ENCODE results near the gene ZNF426.
"Not testable (repeated sequence)": the region's sequence is repeated elsewhere in the genome, so short reads cannot be mapped to it uniquely, and the experiment has no call there.

ZNF426 gene

DNA sequence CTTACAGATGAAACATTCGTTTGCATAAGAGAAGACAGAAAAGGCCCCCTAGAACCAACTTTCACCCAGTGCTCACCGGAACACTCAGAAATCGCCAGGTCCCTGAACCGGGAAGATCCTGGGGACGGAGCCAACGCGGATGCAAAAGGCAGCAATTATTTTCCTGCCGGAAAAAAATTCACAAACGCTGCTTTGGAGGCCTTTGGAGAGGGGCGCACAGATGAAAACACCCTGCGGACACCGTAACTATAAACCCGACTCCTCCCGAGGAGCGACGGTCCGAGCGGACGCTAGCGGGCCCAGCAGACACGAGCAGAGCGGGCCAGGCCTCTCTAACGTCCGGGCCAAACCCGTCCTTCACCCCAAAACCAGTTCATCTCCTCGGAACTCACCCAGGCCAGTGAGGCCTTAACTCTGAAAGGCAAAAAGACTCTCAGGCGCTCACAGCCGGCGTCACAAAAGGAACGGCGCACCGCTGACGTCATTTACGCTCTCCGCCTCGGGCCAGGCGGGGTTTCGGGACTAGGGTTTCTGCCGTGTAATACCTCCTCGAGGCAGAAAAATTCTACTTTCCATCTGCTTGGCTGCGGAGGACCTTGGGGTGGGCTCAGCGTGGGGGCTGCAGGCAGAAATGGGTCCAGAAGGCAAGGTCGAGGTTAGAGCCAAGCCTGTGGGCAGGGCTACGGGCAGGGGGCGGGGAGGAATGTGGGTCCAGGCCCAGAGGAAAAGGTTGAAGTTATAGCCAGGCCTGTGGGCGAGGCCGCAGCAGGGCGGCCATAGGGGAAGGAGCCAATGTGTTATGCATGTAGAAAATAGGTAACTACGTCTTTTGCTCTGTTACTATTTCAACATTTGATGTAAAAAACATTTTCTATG is at the start of gene ZNF426:
Gene ZNF426, minus strand, starts transcription at position 463 of the 876 bp plus-strand sequence. CDS start 2,413 bp downstream, outside the sequence.
- DNase-seq (ENCODE audit: low read depth) = peak; percentile 41

DNA sequence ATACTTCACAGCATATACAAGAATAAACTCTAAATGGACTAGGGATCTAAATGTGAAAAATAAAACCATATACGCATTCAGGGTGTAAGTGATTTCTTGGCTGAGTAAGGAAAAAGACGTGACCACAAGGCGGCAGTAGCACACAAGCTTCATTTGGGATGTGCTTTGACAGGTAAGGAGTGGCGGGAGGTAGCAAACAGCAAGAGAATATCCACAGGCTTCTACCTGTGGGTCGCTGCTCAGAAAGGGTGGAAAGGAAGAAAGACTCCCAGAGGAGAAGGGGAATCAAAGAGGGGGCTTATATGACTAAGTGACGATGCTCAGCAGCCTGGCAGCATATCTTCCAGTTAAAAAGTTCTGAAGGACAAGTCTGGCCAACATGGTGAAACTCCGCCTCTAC is 48.3 kb upstream of the ZNF426 start:
- peak; percentile 50 for DNase-seq (ENCODE audit: low read depth)

DNA sequence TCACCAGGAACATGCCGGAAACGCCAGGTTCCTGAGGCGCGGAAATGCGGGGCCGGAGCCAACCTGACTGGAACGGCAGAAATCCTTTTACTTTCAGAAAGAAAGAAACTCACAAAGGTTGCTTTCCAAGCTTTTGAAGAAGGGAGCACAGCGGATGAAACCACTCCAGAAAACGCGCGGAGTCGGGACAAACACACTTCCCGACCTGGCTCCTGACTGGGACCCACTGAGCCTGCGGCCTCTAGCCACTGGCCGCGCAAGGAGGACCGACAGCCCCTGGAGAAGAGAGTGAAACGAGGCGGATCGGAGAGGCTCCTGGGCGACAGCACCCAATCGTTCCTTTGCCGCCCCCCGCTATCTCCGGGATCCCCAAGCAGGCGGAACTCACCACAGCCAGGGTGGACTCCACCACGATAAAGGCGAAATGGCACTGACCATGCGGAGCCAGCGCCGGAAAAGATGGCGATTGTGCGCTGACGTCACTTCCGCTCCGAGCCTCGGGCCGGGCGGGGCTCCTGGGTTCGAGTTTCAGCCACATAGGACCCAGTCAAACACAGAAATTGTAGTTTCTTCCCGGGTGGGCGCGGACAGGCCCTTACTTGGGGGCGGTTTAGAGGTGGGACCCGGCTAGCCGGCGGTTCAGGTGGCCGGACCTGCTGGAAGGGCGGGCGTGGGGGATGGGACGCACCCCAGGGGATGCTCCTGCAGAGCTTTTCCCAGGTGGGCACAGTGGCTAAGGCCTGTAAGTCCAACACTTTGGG is 45.8 kb upstream of the ZNF426 start, which contains the start of gene ZNF121:
Gene ZNF121, minus strand, starts transcription at position 432 of the 761 bp plus-strand sequence. CDS start 16,407 bp downstream, outside the sequence.
- DNase-seq (ENCODE audit: low read depth) = peak; percentile 53

DNA sequence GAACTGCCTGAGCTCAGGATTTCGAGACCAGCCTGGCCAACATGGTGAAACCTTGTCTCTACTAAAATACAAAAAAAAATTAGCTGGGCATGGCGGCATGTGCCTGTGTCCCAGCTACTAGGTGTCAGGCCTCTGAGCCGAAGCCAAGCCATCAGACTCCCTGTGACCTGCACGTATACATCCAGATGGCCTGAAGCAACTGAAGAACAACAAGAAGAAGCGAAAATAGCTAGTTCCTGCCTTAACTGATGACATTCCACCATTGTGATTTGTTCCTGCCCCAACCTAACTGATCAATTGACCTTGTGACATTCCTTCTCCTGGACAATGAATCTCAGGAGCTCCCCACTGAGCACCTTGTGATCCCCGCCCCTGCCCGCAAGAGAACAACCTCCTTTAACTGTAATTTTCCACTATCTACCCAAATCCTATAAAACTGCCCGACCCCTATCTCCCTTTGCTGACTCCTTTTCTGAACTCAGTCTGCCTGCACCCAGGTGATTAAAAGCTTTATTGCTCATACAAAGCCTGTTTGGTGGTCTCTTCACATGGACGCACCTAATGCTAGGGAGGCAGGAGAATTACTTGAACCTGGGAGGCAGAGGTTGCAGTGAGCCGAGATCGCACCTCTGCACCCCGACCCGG is 43.8 kb upstream of the ZNF426 start:
- not testable (repeated sequence) for DNase-seq (ENCODE audit: low read depth)

DNA sequence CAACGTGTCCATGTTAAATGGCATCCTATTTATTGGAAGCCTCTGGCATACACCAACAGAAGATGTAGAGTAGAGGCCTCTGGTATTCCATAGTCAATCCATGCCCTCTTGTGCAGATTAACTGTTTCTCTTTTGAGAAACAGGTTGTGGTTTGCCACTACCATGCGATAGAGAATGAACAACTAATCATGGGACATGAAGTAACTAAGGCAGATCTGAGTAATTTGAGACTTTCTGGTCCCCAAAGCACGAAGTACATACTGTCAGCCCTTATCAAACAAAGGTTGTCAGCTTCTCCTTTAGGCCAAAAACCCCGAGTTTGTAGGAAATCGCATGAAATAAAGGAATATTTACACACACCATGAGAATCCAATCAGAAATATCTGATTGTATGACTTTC is 42.3 kb upstream of the ZNF426 start:
- DNase-seq (ENCODE audit: low read depth) = no peak

DNA sequence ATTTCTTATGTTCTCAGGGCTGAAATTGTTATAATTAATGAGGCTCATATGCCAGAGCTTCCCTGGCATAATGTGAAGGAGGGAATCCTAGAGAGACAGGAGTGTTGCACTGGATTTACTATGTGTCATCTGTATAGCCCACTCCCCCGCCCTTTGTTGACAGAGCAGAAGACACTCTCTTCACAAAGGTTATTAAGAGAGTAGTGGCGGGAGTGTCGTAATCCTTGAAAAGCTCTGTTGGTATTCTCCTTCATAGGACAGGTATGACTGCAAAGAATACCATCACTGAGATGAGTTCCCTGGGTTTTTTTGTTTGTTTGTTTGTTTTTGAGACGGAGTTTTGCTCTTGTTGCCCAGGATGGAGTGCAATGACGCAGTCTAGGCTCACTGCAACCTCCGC is 31.8 kb upstream of the ZNF426 start:
- DNase-seq (ENCODE audit: low read depth) = no peak

DNA sequence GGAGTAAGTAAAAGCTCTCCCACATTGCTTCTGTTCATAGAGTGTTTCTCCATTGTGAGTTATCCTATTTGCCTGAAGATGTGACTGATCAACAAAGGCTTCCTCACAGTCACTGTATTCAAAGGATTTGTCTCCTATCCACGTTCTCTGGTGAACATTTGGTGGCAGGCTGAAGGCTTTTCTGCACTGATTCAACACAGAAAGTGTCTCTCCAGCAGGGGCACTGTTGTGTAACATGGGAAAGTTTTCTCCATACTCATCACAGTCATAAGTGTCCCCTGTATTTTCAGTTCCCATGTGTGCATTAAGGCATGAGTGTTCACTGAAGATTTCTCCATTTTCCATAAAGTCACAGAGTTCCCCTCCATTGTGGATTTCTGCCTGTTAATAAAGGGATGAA is 28.3 kb upstream of the ZNF426 start:
- DNase-seq (ENCODE audit: low read depth) = no peak

DNA sequence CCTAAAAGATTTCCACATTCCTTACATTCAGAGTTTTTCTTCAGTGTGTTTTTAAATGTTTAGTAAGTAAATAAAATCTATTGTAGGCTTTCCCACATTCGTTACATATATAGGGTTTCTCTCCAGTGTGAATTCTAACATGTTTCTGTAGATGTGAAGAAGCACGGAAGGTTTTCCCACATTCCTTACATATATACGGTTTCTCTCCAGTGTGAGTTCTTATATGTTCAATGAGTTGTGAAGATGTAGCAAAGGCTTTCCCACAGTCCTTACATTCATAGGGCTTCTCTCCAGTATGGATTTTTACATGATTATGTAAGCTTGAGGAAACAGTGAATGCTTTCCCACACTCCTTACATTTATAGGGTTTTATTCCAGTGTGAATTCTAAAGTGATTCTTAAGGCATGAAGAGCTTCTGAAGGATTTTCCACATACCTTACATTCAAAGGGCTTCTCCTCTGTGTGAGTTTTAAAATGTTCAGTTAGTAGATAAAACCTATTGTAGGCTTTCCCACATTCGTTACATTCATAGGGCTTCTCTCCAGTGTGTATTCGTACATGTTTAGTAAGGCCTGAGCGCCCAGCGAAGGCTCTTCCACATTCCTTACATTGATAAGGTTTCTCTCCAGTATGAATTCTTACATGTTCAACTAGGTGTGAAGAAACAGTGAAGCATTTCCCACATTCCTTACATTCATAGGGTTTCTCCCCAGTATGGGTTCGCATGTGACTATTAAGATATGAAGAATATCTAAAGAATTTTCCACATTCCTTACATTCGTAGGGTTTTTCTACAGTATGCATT is 27.7 kb upstream of the ZNF426 start:
- no peak for DNase-seq (ENCODE audit: low read depth)

DNA sequence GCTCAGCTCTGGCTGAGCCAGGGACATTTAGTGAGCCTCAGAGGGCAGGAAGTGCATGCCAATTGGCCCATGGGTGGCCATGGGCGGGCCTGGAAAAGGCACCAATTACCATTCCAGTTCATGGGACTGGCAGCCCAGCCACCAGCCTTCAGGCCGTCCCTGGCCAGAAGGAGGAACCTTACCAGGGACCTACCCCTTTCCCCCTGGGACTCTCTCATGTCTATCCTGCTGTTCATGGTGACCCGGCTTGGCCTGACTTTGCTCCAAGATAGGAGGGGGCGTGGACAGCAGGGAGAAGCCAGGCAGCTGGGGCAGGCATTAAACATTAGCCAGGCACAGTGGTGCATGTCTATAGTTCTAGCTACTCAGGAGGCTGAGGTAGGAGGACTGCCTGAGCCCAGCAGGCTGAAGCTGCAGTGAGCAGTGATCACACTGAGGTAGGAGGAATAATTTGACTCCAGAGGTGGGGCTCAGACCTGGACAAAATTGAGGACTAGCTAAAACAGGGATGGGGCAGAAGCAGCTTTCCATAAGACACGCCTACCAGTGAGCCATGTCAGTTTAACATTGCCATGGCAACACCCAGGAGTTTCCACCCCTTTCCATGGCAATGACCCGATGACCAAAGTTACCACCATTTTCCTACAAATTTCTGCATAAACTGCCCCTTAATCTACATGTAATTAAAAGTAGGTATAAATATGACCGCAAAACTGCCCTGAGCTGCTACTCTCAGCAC is 14.3 kb upstream of the ZNF426 start:
- no peak for DNase-seq (ENCODE audit: low read depth)

DNA sequence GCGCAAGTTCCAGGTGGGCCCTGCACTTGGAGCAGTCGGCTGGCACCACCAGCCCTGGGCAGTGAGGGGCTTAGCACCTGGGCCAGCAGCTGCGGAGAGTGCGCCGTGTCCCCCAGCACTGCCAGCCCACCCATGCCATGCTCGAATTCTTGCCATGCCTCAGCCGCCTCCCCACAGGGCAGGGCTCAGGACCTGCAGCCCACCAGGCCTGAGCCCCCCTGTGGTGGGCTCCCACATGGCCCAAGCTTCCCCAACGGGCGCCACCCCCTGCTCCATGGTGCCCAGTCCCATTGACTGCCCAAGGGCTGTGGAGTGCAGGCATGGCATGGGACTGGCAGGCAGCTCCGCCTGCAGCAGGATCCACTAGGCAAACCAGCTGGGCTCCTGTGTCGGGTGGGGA is 9.4 kb upstream of the ZNF426 start:
- DNase-seq (ENCODE audit: low read depth) = no peak

DNA sequence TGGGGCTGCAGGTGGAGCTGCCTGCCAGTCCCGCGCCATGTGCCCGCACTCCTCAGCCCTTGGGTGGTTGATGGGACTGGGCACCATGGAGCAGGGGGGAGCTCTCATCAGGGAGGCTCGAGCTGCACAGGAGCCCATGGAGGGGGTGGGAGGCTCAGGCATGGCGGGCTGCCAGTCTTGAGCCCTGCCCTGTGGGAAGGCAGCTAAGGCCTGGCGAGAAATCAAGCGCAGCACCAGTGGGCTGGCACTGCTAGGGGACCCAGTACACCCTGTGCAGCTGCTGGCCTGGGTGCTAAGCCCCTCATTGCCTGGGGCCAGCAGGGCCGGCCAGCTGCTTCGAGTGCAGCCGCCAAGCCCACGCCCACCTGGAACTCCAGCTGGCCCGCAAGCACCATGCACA is 2.8 kb upstream of the ZNF426 start:
- DNase-seq (ENCODE audit: low read depth) = not testable (repeated sequence)

DNA sequence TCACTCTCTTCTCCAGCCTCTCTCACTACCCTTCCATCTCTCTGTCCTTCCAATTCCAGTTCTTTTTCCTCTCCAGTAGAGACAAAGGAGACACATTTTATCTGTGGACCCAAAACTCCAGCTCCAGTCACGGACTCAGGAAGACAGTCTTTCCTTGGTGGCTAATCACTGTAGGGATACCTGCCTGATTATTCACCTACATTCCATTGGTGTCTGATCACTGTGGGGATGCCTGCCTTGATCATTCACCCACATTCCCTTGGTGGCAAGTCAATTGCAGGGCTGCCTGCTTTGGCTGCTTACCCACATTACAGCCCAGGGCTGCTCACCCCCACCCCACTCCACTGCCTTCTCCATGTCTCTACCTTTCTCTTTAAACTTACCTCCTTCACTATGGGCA is 1.5 kb upstream of the ZNF426 start:
- not testable (repeated sequence) for DNase-seq (ENCODE audit: low read depth)

DNA sequence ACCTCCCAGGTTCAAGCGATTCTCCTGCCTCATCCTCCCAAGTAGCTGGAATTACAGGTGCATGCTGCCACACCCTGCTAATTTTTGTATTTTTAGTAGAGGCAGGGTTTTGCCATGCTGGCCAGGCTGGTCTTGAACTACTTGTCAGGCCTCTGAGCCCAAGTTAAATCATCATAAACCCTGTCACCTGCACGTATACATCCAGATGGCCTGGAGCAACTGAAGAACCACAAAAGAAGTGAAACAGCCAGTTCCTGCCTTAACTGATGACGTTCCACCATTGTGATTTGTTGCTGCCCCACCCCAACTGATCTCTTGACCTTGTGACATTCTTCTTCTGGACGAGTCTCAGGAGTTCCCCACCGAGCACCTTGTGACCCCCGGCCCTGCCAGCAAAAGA is 756 bp upstream of the ZNF426 start:
- DNase-seq (ENCODE audit: low read depth) = not testable (repeated sequence)

DNA sequence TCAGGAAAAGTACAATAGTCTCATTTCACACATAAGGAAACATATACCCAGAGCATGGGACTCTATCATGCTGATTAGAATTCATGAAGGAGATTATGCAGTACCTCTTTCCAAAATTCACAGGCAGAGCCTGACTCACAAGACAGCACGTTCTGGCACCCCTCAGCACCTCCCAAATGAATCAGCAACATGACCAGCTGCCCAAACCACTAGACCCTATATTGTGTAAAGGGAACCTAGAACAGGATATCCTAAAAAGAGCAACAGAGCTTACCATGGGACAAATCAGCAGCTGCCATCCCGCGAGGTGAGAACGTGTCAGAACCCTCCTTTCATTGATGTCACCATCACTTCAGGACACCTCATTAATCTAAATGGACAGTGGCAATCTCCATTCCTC is 2.5 kb downstream of the ZNF426 start:
- no peak for DNase-seq (ENCODE audit: low read depth)

DNA sequence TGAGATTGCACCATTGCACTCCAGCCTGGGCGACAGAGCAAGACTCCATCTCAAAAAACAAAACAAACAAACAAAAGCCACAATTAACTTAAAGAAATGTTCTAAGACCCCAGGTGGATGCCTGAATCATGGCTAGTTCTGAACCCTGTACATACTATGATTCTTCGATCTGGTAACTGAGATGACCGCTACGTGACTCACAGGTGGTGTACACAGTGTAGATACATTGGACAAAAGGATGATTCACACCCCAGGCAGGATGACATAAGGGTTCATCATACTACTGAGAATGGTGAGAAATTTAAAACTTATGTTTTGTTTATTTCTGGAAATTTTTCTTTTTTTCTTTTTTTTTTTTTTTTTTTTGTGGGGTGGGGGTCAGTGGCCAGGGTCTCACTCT is 6.5 kb downstream of the ZNF426 start:
- no peak for DNase-seq (ENCODE audit: low read depth)

DNA sequence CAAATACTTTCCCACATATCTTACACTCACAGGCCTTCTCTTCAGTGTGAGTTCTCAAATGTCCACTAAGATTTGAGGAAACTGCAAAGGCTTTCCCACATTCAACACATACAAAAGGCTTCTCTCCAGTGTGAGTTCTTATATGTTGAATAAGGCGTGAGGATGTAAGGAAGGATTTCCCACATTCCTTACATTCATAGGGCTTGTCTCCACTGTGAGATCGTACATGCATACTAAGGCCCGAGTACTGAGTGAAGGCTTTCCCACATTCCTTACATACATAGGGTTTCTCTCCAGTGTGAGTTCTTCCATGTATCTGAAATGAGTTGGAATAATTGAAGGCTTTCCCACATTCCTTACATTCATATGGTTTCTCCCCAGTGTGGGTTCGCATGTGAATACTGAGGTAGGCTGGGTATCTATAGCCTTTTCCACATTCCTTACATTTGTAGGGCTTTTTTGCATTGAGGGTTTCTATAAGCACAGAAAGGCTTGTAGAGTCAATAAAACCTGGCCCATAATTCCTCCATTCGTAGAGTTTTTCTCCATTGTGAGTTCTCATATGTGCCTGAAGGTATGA is 9.6 kb downstream of the ZNF426 start:
- no peak for DNase-seq (ENCODE audit: low read depth)

DNA sequence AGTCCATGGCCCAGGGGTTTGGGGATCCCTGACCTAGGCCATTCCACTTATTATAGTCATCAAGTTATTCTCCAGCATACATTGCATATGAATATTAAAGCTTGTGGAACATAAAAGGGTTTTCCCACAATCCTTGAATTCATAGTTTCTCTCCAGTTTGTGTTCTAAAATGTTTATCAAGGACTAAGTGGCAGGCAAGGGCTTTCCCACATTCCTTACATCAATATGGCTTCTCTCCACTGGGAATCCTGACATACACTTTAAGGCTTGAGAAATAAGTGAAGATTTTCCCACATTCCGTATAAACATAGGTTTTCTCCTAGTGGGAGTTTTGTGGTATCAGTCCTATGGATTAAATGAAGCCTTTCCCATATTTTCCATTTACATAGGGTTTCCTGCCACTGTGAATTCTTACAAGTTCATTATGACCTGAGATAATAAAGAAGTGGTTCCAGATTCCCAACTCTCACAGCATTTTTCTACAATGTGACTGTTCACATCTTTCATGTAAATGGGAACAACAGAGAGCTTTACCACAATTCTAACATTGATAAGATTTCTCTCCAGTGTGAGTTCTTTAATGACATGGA is 14.5 kb downstream of the ZNF426 start:
- no peak for DNase-seq (ENCODE audit: low read depth)

DNA sequence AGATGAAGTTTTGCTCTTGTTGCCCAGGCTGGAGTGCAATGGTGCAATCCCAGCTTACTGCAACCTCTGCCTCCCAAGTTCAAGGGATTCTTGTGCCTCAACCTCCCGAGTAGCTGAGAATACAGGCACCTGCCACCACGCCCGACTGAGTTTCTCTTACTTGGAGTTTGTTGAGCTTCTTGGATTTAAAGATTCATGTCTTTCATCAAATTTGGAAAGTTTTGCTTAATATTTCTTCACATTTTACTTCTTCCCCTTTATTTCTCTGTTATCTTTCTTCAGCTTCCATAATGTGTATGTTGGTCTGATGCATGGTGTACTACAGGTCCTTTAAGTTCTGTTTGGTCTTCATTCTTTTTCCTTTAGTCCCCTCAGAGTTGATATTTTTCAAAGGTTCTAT is 31.2 kb downstream of the ZNF426 start:
- DNase-seq (ENCODE audit: low read depth) = no peak

DNA sequence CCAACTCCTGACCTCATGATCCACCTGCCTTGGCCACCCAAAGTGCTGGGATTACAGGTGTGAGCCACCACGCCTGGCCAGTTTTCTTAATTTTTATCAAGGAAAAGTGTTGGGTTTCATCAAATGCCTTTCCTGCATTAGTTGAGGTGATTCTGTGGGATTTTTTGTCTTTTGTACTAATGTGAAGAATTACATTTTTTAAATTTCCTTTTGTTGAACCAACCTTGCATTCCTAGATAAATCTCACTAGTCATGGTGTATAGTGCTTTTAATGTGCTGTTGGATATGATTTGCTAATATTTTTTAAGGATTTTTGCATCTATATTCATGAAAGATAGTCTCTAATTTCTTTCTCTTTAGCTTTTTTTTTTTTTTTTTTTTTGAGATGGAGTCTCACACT is 37.6 kb downstream of the ZNF426 start:
- no peak for DNase-seq (ENCODE audit: low read depth)

DNA sequence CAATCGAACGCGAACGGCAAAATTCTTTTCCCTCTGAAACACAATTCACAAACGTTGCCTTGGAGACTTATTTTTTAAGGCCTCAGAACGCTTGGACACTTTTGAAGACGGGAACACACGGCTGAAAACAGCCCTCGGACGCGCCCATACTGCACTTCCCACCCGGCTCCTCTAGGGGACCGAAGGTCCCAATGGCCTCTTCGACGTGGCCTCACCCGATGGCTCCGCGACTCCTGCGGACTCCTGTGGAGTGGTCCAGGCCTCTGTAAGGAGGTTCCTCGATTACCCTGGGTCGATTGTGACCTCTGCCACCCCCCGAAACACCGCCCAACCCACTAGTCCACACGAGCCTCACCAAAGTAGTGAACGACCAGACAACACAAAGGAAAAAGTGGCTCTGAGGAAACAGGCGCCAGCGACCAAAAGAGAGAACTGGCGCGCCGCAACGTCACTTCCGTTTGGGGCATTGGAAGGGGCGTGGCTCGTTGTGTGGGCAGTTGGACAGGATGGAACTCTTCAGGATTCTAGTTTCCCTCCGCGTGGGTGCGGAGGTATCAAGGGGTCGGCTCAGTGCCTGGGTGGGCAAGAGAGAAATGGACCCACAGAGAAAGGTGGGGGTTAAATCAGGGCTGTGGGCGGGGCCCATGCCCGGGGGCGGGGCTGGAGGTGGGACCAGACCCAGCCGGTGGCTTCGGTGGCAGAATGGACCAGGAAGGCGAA is 40.1 kb downstream of the ZNF426 start, which contains the start of gene ZNF560:
Gene ZNF560, minus strand, starts transcription at position 434 of the 720 bp plus-strand sequence. CDS start 23,303 bp downstream, outside the sequence.
- DNase-seq (ENCODE audit: low read depth) = no peak

All from T-helper 22 cell (primary cell).